Activated naive CD8-positive, alpha-beta T cell treated with anti-CD3 and anti-CD28 coated beads, Interleukin-2, amount 50 U/mL, for 16 hours (primary cell): Measurements from ENCODE around the gene METAP1.
"Not testable (repeated sequence)": the region's sequence is repeated elsewhere in the genome, so short reads cannot be mapped to it uniquely, and the experiment has no call there.

Experiments
- DNase-seq: peaks from one replicate; pipeline ENCODE4 v3.0.0-alpha.2; 2020; ENCODE audit warnings: low read depth, low spot score

METAP1 gene

GRCh38 chr4:99091841-99092240, 96.3 kb downstream of the METAP1 start:
- not testable (repeated sequence) for DNase-seq

DNA sequence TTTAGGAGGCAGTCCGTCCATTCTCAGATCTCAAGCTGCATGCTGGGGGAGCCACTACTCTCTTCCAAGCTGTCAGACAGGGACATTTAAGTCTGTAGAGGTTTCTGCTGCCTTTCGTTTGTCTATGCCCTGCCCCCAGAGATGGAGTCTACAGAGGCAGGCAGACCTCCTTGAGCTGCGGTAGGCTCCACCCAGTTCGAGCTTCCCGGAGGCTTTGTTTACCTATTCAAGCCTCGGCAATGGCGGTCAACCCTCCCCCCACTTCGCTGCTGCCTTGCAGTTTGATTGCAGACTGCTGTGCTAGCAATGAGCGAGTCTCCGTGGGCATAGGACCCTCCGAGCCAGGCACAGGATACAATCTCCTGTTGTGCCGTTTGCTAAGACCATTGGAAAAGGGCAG, 103.8 kb downstream of the METAP1 start:
- DNase-seq = no peak

- not testable (repeated sequence) for DNase-seq
Measured at GRCh38 chr4:99099814-99100213, 104.3 kb downstream of the METAP1 start.

DNA sequence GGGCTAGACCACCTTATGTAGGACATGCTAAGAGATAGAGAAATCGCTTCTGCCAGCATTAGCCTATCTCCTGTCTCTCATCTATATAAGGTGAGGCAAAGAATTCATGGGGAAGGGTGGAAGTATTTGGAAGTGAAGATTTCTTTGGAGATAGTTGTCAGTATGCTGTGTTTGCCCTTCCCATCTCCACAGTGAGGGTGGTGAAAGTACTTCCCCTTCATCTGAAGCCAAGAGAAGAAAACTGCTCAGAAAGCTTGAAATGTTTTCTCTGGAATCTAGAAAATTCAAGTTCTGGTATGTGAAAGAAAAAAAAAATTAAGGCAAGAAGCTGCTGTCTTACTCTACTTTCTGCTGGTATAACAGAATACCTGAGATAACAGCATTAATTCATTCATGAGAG, 105.4 kb downstream of the METAP1 start:
- DNase-seq = no peak

- no peak for DNase-seq
Measured at GRCh38 chr4:99102634-99103033, 107.1 kb downstream of the METAP1 start.

DNA sequence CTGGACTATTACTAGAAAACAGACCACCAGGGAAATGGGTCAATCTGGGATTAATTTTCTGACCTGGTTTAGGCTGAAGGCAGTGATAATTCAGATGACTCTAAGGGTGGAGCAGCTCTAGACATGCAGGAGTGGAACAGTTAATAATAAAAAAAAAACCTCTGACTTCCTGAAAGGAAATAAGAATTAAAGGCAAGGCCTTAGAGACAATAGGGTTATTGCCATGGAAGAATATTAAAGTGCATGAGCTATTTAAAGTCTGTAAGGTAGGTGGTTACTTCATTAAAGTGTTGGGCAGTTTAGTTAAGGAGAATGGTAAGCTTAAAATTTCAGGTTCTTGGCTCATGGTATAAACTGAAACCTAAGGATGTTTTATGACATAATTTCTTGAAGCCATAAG, 107.6 kb downstream of the METAP1 start:
- no peak for DNase-seq

DNA sequence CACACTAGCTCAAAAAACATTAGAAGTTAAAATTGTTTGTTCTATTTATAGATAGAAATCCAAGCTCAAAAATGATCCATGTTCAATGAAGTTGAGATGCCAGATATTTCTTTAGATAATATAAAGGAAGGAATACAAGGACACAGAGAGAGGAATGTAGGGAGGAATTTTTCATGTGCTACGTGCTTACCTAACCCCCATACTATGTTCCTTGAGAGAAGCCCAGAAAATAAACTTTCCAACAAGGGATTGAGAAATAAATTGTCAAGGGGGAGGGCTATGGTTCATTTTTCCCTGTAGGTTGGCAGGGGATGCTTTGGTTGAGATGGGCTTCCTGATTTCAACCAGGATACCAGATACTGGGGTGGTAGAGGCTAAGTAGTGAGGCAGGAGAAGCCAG, 108.6 kb downstream of the METAP1 start:
- DNase-seq = no peak

DNA sequence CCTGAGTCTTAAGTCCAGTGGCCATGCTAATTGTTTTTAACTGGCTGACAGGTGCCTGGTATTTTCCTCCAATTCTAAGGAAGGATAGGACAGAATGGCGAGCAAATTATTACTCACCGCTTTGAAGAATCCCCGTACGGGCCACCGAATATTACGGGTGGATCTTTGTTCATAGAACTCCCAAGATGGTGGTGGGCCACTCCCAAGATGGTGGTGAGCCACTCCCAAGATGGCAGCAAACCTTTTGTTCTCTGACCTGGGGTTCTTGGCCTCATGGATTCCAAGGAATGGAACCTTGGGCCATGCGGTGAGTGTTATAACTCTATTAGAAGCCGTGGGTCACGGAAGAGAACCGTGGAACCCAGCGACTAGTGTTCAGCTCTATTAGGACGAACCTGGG, 113.8 kb downstream of the METAP1 start:
- not testable (repeated sequence) for DNase-seq
